Ascending aorta (tissue), 2 donors: ENCODE results near the gene CTAG1B. TPM values are rescaled to one million over a fixed set of nuclear protein-coding genes. Genes with fewer than 3 reads are reported as not detected.
"Not testable (repeated sequence)": the region's sequence is repeated elsewhere in the genome, so short reads cannot be mapped to it uniquely, and the experiment has no call there.

Experiments
- DNase-seq, 2 donors: peaks; one replicate each; pipeline ENCODE4 v3.0.0-alpha.2; 2019; ENCODE audit warnings: low spot score in 2 of 2
- H3K27ac ChIP-seq, 2 donors: fragments of 200-600 bp; sonication (generic); one replicate each; pipeline ENCODE4 v1.5.1; 2016 to 2017; ENCODE audit warnings: mild to moderate bottlenecking in 1 of 2
- H3K27me3 ChIP-seq: fragments of 200-600 bp; sonication (generic); one replicate; pipeline ENCODE4 v1.5.1; 2017
- H3K36me3 ChIP-seq, 2 donors: fragments of 200-600 bp; sonication (generic); one replicate each; pipeline ENCODE4 v1.5.1; 2016
- H3K4me1 ChIP-seq, 2 donors: fragments of 200-600 bp; sonication (generic); one replicate each; pipeline ENCODE4 v1.5.1; 2016 to 2017; ENCODE audit warnings: mild to moderate bottlenecking in 1 of 2
- H3K4me3 ChIP-seq, 2 donors: fragments of 200-600 bp; sonication (generic); one replicate each; pipeline ENCODE4 v1.5.1; 2016 to 2017; ENCODE audit warnings: mild to moderate bottlenecking in 1 of 2
- H3K9me3 ChIP-seq, 2 donors: fragments of 200-600 bp; sonication (generic); one replicate each; pipeline ENCODE4 v1.5.1; 2016
- intact Hi-C: fragments of 100-400 bp; cut with DNase I; formaldehyde crosslinking; loops from one replicate; pipeline ENCODE4 v1.15.1; 2023
- total RNA-seq: library from RNA; depleted of rRNA; stranded (reverse); fragments of >200 nt; gene quantifications from one replicate; pipeline ENCODE4 v1.1.0, GENCODE V29; 2016
- TF ChIP-seq, protein P1 (sequence below), 3 experiments: fragments of 200-600 bp in 2 of 3; fragments of 450-650 bp in 1 of 3; sonication (generic) in 2 of 3; IDR thresholded peaks; one replicate each; pipeline ENCODE4 v1.5.1; 2016 to 2019; ENCODE audit warnings: antibody characterized with exemption in 3 of 3, mild to moderate bottlenecking in 1 of 3, moderate library complexity in 1 of 3

The CTAG1B gene
- total RNA-seq, 1 donor from 2014 or later: not detected

DNA sequence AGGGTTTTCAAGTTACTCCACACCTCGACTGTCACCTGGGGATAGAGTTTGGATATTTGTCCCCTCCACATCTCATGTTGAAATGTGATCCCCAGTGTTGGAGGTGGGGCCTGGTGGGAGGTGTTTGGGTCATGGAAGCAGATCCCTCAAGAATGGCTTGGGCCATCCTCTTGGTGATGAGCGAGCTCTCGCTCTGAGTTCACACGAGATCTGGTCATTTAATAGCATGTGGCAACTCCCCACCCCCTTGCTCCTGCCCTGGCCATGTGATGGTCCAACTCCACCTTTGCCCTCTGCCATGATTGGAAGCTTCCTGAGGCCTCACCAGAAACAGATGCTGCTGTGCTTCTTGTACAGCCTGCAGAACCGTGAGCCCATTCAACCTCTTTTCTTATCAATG is 25.9 kb downstream of the CTAG1B start:
- DNase-seq: peak in 1 of 2 donors; percentile 41
- Histone ChIP-seq H3K4me3 (no peak overlapping the region), H3K36me3 (no peaks in the 10 kb centered on the region), H3K4me1 (no peaks in the 10 kb centered on the region), H3K9me3 (no peaks in the 10 kb centered on the region), H3K27me3 (no peaks in the 10 kb centered on the region), H3K27ac (no peak overlapping the region)
- intact Hi-C loops: no loop called here
- TF ChIP-seq, protein P1, sequence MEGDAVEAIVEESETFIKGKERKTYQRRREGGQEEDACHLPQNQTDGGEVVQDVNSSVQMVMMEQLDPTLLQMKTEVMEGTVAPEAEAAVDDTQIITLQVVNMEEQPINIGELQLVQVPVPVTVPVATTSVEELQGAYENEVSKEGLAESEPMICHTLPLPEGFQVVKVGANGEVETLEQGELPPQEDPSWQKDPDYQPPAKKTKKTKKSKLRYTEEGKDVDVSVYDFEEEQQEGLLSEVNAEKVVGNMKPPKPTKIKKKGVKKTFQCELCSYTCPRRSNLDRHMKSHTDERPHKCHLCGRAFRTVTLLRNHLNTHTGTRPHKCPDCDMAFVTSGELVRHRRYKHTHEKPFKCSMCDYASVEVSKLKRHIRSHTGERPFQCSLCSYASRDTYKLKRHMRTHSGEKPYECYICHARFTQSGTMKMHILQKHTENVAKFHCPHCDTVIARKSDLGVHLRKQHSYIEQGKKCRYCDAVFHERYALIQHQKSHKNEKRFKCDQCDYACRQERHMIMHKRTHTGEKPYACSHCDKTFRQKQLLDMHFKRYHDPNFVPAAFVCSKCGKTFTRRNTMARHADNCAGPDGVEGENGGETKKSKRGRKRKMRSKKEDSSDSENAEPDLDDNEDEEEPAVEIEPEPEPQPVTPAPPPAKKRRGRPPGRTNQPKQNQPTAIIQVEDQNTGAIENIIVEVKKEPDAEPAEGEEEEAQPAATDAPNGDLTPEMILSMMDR (IDR thresholded peaks at IDR 0.05): no peak

DNA sequence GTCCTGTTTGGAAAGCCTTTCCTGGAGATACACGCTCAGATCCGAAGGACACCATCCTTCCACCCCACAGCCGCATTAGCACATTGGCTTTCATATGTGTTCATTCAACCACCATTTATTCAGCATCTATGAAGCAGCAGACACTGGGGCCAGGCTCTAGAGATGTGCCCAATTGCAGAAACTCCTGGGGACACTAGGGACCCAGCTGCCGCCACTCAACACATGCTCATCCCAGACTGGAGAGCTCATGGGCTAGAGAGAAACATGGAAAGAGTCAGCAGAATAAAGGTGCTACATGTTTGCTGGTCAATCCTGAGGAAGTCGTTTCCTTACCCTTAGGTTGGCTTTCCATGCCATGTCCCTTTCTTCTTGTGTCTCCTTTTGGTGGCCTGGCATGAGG is 26.6 kb downstream of the CTAG1B start:
- TF ChIP-seq, protein P1 (IDR thresholded peaks at IDR 0.05): no peak
- H3K27me3 ChIP-seq: no peaks in the 10 kb centered on the region
- no peaks in the 10 kb centered on the region for H3K9me3 ChIP-seq
- no peaks in the 10 kb centered on the region for H3K36me3 ChIP-seq
- no peak overlapping the region for H3K4me3 ChIP-seq
- H3K27ac ChIP-seq: no peak overlapping the region
- H3K4me1 ChIP-seq: no peaks in the 10 kb centered on the region
- intact Hi-C loops: no loop called here
- DNase-seq: peak in 1 of 2 donors; percentile 34

DNA sequence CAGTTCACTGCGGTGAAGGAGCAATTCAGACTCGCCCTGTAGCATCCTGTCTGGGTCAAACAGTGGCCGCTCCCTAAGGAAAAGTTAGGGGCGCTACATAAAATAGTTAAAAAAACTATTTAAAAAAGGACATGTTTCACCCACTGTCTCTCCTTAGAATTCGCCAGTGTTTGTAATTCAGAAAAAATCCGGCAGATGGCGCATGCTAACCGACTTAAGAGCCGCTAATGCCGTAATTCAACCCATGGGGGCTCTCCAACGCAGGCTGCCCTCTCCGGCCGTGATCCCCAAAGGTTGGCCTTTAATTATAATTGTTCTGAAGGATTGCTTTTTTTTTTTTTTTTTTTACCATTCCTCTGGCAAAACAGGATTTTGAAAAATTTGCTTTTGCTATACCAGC is 28.7 kb downstream of the CTAG1B start:
- H3K4me1 ChIP-seq, DNase-seq, intact Hi-C loops, H3K27ac ChIP-seq, H3K27me3 ChIP-seq, H3K4me3 ChIP-seq, H3K36me3 ChIP-seq, H3K9me3 ChIP-seq: not testable (repeated sequence)

DNA sequence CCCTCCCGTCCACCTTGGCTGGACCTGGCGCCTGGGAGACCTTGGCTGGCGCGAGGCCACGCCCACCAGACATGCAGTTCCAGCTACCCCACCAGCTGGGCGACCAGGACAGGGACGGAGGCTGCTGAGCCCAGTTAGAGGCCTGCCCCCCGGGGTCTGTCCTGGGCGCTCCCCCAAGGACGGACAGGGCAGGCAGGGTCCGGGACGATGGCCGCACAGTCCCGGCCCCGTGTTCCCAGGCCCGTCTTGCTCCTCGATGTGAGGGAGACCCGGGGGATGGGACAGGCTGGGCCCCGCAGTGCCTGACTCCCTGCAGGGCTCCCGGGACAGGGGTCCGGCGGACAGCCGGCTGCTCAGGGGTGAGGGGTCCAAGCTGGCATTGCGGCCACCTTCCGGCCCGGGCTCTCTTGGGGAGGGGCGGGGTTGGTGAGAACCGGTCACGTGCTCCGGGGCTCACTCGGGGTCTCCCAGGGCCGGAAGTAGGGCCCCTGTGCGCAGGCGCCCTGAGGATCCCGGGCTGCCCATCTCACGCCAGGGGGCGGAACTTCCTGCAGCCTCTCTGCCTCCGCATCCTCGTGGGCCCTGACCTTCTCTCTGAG is 34.4 kb downstream of the CTAG1B start, which contains the start of gene CTAG1A:
Gene CTAG1A (plus strand): TSS at position 549 of the 599 bp plus-strand sequence. CDS start 74 bp downstream, outside the sequence.
- H3K27ac ChIP-seq, H3K4me1 ChIP-seq, DNase-seq, H3K4me3 ChIP-seq, H3K27me3 ChIP-seq, intact Hi-C loops, H3K36me3 ChIP-seq, H3K9me3 ChIP-seq: not testable (repeated sequence)

DNA sequence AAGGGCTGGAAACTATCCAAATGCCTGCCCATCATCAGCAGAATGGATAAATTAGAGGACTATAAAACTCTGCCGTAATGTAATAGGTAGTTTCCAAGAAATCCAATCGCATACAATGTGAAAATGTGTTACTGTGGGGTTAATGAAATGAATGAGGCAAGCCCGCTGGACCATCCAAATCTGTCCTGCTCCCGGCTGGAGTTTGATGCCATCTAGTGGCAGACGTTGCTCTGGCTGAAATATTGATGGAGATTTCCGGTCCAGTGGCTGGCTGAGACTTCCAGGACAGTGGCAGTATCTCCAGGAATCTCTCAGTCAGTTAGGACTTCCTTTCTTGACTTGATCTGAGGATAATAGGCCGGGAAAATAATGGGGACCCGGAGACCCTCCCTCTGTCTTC is 36.1 kb downstream of the CTAG1B start:
- H3K4me1 ChIP-seq, intact Hi-C loops, H3K9me3 ChIP-seq, H3K4me3 ChIP-seq, H3K36me3 ChIP-seq, H3K27ac ChIP-seq, DNase-seq, H3K27me3 ChIP-seq: not testable (repeated sequence)

DNA sequence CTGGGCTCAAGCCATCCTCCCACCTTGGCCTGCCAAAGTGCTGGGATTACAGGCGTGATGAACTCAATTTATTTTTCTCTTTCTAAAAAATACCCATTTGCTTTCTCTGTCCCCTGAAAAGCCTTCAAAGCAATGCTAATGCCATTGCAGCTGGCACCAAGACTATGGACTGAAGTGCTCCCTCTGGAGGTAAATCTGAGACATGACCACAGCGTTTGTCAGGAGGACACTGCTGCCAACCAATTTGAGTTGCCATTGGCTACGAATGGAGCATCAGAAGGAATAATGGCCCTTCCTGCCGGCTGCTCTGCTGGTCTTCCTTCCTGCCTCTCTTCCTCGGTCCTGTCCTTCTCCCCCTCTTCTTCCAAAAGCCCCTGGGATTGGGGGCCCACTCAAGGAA is 44.0 kb downstream of the CTAG1B start:
- intact Hi-C loops, H3K9me3 ChIP-seq, H3K36me3 ChIP-seq, H3K27me3 ChIP-seq, H3K27ac ChIP-seq, H3K4me1 ChIP-seq, DNase-seq, H3K4me3 ChIP-seq: not testable (repeated sequence)

DNA sequence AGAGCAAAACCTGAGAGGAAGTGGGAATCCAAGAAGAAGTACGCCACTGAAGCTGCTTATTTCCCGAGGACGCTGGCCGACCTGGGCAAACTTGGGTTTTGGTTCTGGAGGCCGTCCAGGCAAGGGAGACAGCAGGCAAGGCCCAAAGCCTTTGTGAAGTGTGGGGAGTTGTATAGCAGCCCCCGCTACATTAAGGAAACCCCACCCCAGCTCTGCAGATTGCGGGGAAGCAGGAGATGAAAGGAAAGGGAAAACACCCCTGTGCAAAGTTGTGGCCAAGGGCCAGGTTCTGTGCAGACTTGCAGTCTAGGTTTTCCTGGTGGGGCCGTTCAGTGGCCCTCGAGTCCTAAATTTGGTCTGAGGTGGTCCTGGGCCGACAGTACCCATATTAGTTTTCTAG is 46.0 kb downstream of the CTAG1B start:
- H3K27ac ChIP-seq, DNase-seq, H3K27me3 ChIP-seq, H3K9me3 ChIP-seq, H3K4me3 ChIP-seq, H3K36me3 ChIP-seq, intact Hi-C loops, H3K4me1 ChIP-seq: not testable (repeated sequence)

DNA sequence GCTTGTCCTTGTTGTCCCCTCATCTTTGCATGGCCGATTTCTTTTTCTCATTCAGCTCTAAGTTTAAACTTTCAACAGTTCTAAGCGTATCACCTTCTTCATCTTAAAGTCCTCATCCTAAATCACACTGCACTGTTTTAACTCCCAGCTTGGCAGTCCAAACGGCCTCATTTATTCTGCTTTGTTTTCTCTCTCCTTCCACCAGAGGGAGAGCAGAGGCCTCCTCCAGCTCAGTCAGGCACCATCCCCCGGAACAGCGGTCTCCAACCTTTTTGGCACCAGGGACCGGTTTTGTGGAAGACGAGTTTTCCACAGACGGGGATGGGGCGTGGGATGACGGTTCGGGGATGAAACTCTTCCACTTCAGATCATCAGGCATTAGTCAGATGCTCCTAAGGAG is 48.7 kb downstream of the CTAG1B start:
- H3K36me3 ChIP-seq, DNase-seq, intact Hi-C loops, H3K9me3 ChIP-seq, H3K4me1 ChIP-seq, H3K4me3 ChIP-seq, H3K27ac ChIP-seq, H3K27me3 ChIP-seq: not testable (repeated sequence)

Other genes starting within 250 kb of the CTAG1B start
- 6,152 TPM for gene FLNA, start 244.6 kb downstream of the CTAG1B start, total RNA-seq
- 86.3 TPM for gene EMD, start 240.0 kb downstream of the CTAG1B start, total RNA-seq
- 4,298 TPM for gene RPL10, start 220.9 kb downstream of the CTAG1B start, total RNA-seq
- gene DNASE1L1, start 210.0 kb downstream of the CTAG1B start, total RNA-seq: 52.5 TPM
- gene TAFAZZIN, start 207.7 kb downstream of the CTAG1B start, total RNA-seq: 33.4 TPM
- 52.6 TPM for gene ATP6AP1, start 190.6 kb downstream of the CTAG1B start, total RNA-seq
- 67.4 TPM for gene GDI1, start 182.1 kb downstream of the CTAG1B start, total RNA-seq
- 52.4 TPM for gene FAM50A, start 175.1 kb downstream of the CTAG1B start, total RNA-seq
- gene PLXNA3, start 161.0 kb downstream of the CTAG1B start, total RNA-seq: 10.0 TPM
- 52.0 TPM for gene LAGE3, start 140.0 kb downstream of the CTAG1B start, total RNA-seq
- gene UBL4A, start 132.7 kb downstream of the CTAG1B start, total RNA-seq: 127 TPM
- gene SLC10A3, start 128.7 kb downstream of the CTAG1B start, total RNA-seq: 66.2 TPM
- gene FAM3A, start 103.0 kb downstream of the CTAG1B start, total RNA-seq: 69.9 TPM
- 89.7 TPM for gene G6PD, start 72.4 kb downstream of the CTAG1B start, total RNA-seq
- 37.5 TPM for gene IKBKG, start 71.7 kb downstream of the CTAG1B start, total RNA-seq
- not detected for gene CTAG1A, start 34.1 kb downstream of the CTAG1B start, total RNA-seq
- gene CTAG2, start 34.3 kb upstream of the CTAG1B start, total RNA-seq: not detected
- gene GAB3, start 131.8 kb upstream of the CTAG1B start, total RNA-seq: 2.9 TPM
- gene DKC1, start 143.6 kb upstream of the CTAG1B start, total RNA-seq: 3.4 TPM
- 65.3 TPM for gene MPP1, start 186.2 kb upstream of the CTAG1B start, total RNA-seq
- gene SMIM9, start 215.4 kb upstream of the CTAG1B start, total RNA-seq: not detected